ENCODE results near the gene SASS6.
"Not testable (repeated sequence)": the region's sequence is repeated elsewhere in the genome, so short reads cannot be mapped to it uniquely, and the experiment has no call there.

Gene SASS6

GRCh38 chr1:100107696-100108095 lies 25.0 kb downstream of the SASS6 start:
- no peak for DNase-seq

GRCh38 chr1:100101564-100101963 lies 31.2 kb downstream of the SASS6 start:
- no peak for DNase-seq

- no peak for DNase-seq
These were observed 32.5 kb downstream of the SASS6 start for GRCh38 chr1:100100202-100100601.

GRCh38 chr1:100090471-100090870 lies 42.3 kb downstream of the SASS6 start:
- no peak for DNase-seq

GRCh38 chr1:100089082-100089481 lies 43.6 kb downstream of the SASS6 start:
- DNase-seq: no peak

- DNase-seq: no peak
These were observed 45.3 kb downstream of the SASS6 start for GRCh38 chr1:100087396-100087795.

GRCh38 chr1:100080331-100080730 lies 52.4 kb downstream of the SASS6 start:
- DNase-seq: no peak

GRCh38 chr1:100077531-100077930 lies 55.2 kb downstream of the SASS6 start:
- no peak for DNase-seq

- no peak for DNase-seq
These were observed 56.0 kb downstream of the SASS6 start for GRCh38 chr1:100076744-100077143.

GRCh38 chr1:100076319-100076718 lies 56.4 kb downstream of the SASS6 start:
- no peak for DNase-seq

- DNase-seq: no peak
These were observed 57.0 kb downstream of the SASS6 start for GRCh38 chr1:100075773-100076172.

GRCh38 chr1:100074604-100075395 lies 57.9 kb downstream of the SASS6 start:
- DNase-seq: no peak

GRCh38 chr1:100073531-100073930 lies 59.2 kb downstream of the SASS6 start:
- DNase-seq: no peak

- DNase-seq: no peak
These were observed 62.4 kb downstream of the SASS6 start for GRCh38 chr1:100070201-100070939.

GRCh38 chr1:100065969-100066227 lies 66.8 kb downstream of the SASS6 start:
- DNase-seq: no peak

- no peak for DNase-seq
These were observed 67.4 kb downstream of the SASS6 start for GRCh38 chr1:100065183-100065968.

- DNase-seq: no peak
These were observed 71.0 kb downstream of the SASS6 start for GRCh38 chr1:100061681-100062080.

- DNase-seq: no peak
These were observed 79.0 kb downstream of the SASS6 start for GRCh38 chr1:100053727-100054126.

- DNase-seq: no peak
These were observed 79.6 kb downstream of the SASS6 start for GRCh38 chr1:100053119-100053518.

GRCh38 chr1:100051893-100052292 lies 80.8 kb downstream of the SASS6 start:
- no peak for DNase-seq

GRCh38 chr1:100051401-100051800 lies 81.3 kb downstream of the SASS6 start:
- no peak for DNase-seq

GRCh38 chr1:100050139-100050538 lies 82.6 kb downstream of the SASS6 start:
- no peak for DNase-seq

- DNase-seq: not testable (repeated sequence)
These were observed 85.5 kb downstream of the SASS6 start for GRCh38 chr1:100047235-100047708.

GRCh38 chr1:100045206-100045605 lies 87.5 kb downstream of the SASS6 start:
- DNase-seq: no peak

Measured in CD4-positive, alpha-beta T cell treated with Interleukin-4 for 4 hours (primary cell).